Endothelial cell of umbilical vein (primary cell): ENCODE data around the gene TESMIN. TPM values are rescaled to one million over a fixed set of nuclear protein-coding genes. Genes with fewer than 3 reads are reported as not detected.

ENCODE experiments used
- BruUV-seq: library from RNA; stranded (reverse); fragments of 400-500 nt; replicated peaks from 2 replicates; lab custom pipeline; 2021; lab: Mats Ljungman, UMichigan
- CTCF ChIA-PET: fragments of 300-600, 350-600 bp; sonication (Branson Sonifier 250); formaldehyde crosslinking; loops from one replicate; lab custom pipeline; 2021; ENCODE audit warnings: antibody characterized with exemption, inconsistent platforms; lab: Charles Lee
- POLR2A ChIA-PET: fragments of 300-600, 350-600 bp; sonication (Branson Sonifier 250); formaldehyde crosslinking; loops from one replicate; lab custom pipeline; 2021; ENCODE audit warnings: antibody characterized with exemption, inconsistent platforms; lab: Charles Lee
- DNase-seq: peaks from one replicate; pipeline ENCODE4 v3.0.0-alpha.2; 2011; ENCODE audit warnings: low read depth, low spot score
- FAIRE-seq: peaks from 2 replicates; lab custom pipeline; 2011; peaks lifted over from hg19 to GRCh38; lab: Jason Lieb, UNC
- H2AFZ ChIP-seq: 2 replicates; pipeline ENCODE4 v1.6.0; 2012; ENCODE audit warnings: low read depth, low read length, control low read depth, inconsistent platforms
- H3K27ac ChIP-seq: 2 replicates; pipeline ENCODE4 v1.5.1; 2011; ENCODE audit warnings: low read depth, mild to moderate bottlenecking, control low read depth, low read length, moderate library complexity; ENCODE audit not compliant: insufficient read depth
- H3K27me3 ChIP-seq, 2 experiments: 2 replicates each; pipeline versions ENCODE4 v1.6.0 to v1.6.1; 2011; ENCODE audit warnings: low read length in 2 of 2, mixed read lengths in 1 of 2; ENCODE audit not compliant: control insufficient read depth in 2 of 2, insufficient read depth in 2 of 2
- H3K36me3 ChIP-seq, 2 experiments: 2 replicates in 1 of 2; 3 replicates in 1 of 2; pipeline ENCODE4 v1.5.1; 2011; ENCODE audit warnings: low read length in 2 of 2, mild to moderate bottlenecking in 1 of 2, moderate library complexity in 1 of 2; ENCODE audit not compliant: control insufficient read depth in 2 of 2, insufficient read depth in 2 of 2; ENCODE audit errors: extremely low read depth in 1 of 2
- H3K4me1 ChIP-seq: 3 replicates; pipeline ENCODE4 v1.5.1; 2011; ENCODE audit warnings: mild to moderate bottlenecking, low read length; ENCODE audit not compliant: control insufficient read depth, insufficient read depth; ENCODE audit errors: extremely low read depth
- H3K4me2 ChIP-seq: 2 replicates; pipeline ENCODE4 v1.6.1; 2011; ENCODE audit warnings: low read length, control low read depth, mixed read lengths; ENCODE audit not compliant: insufficient read depth
- H3K4me3 ChIP-seq, 3 experiments: fragments of 200-600 bp in 1 of 3; sonication (generic), shearing (Covaris generic) in 1 of 3; replicated peaks in 1 of 3; 2 replicates each; pipeline ENCODE4 v1.5.1; 2011 to 2016; ENCODE audit warnings: control low read depth in 3 of 3, low read length in 3 of 3, mild to moderate bottlenecking in 2 of 3, inconsistent platforms in 1 of 3, low read depth in 1 of 3, moderate library complexity in 1 of 3; ENCODE audit not compliant: insufficient read depth in 1 of 3
- H3K79me2 ChIP-seq: 2 replicates; pipeline ENCODE4 v1.6.0; 2012; ENCODE audit warnings: low read length, inconsistent platforms; ENCODE audit not compliant: control insufficient read depth, insufficient read depth
- H3K9ac ChIP-seq: replicated peaks from 2 replicates; pipeline ENCODE3; 2011; ENCODE audit warnings: low read length, control low read depth; ENCODE audit not compliant: insufficient read depth; ENCODE audit errors: extremely low read depth
- H3K9me1 ChIP-seq: replicated peaks from 3 replicates; pipeline ENCODE4 v1.6.0; 2011; ENCODE audit warnings: mild to moderate bottlenecking, low read length; ENCODE audit not compliant: control insufficient read depth, insufficient read depth; ENCODE audit errors: extremely low read depth
- H3K9me3 ChIP-seq: replicated peaks from 2 replicates; pipeline ENCODE4 v1.5.1; 2012; ENCODE audit warnings: low read length, inconsistent platforms; ENCODE audit not compliant: control insufficient read depth, insufficient read depth
- H4K20me1 ChIP-seq: replicated peaks from 2 replicates; pipeline ENCODE3; 2011; ENCODE audit warnings: mild to moderate bottlenecking, low read length; ENCODE audit not compliant: control insufficient read depth, insufficient read depth; ENCODE audit errors: extremely low read depth
- EZH2 ChIP-seq: IDR thresholded peaks from 2 replicates; pipeline ENCODE4 v1.6.1; 2012; ENCODE audit warnings: borderline replicate concordance, low read depth, mild to moderate bottlenecking, moderate library complexity, low read length, inconsistent platforms; ENCODE audit not compliant: severe bottlenecking
- FOS ChIP-seq: IDR thresholded peaks from 2 replicates; pipeline ENCODE4 v1.6.1; 2011; ENCODE audit warnings: mild to moderate bottlenecking, low read length, moderate library complexity, borderline replicate concordance; ENCODE audit not compliant: insufficient read depth
- GATA2 ChIP-seq: IDR thresholded peaks from 2 replicates; pipeline ENCODE4 v1.7.0; 2011; ENCODE audit warnings: low read depth, mild to moderate bottlenecking, moderate library complexity, mixed read lengths, low read length; ENCODE audit not compliant: insufficient read length, insufficient read depth
- JUN ChIP-seq: IDR thresholded peaks from 2 replicates; pipeline ENCODE4 v1.6.1; 2011; ENCODE audit warnings: borderline replicate concordance, low read depth; ENCODE audit not compliant: insufficient read length, insufficient read depth
- MAX ChIP-seq: IDR thresholded peaks from 2 replicates; pipeline ENCODE4 v1.6.1; 2011; ENCODE audit not compliant: insufficient read depth, insufficient read length
- MYC ChIP-seq: IDR thresholded peaks from one replicate; pipeline ENCODE4 v1.6.1; 2011; ENCODE audit warnings: mild to moderate bottlenecking, low read depth, low read length
- POLR2A ChIP-seq: IDR thresholded peaks from 2 replicates; pipeline ENCODE4 v1.6.1; 2012; ENCODE audit warnings: low read depth, mild to moderate bottlenecking, control low read depth, low read length
- POLR2AphosphoS5 ChIP-seq: IDR thresholded peaks from 2 replicates; pipeline ENCODE4 v1.6.1; 2012; ENCODE audit warnings: low read depth, mild to moderate bottlenecking, control low read depth, low read length, moderate library complexity; ENCODE audit not compliant: insufficient read depth
- dilution Hi-C: fragments of 300-500 bp; cut with MboI; formaldehyde crosslinking; loops from one replicate; pipeline ENCODE4 v1.15.0; 2019; ENCODE audit warnings: low sequenced_read_pairs; ENCODE audit not compliant: extremely low pct_ligation_motif_present
- intact Hi-C: fragments of 100-400 bp; cut with micrococcal nuclease; formaldehyde crosslinking; loops from one replicate; pipeline ENCODE4 v1.10.0; 2022
- polyA plus RNA-seq, 4 experiments: library from polyadenylated mRNA; depleted of rRNA in 3 of 4; stranded (reverse) in 3 of 4; unstranded in 1 of 4; fragments of >200 nt; gene quantifications; 2 replicates each; pipeline versions ENCODE4 v1.2.1 to v1.2.3, GENCODE V29; 2011 to 2012; ENCODE audit warnings: missing spikeins in 1 of 4
- total RNA-seq: library from RNA; stranded (reverse); gene quantifications from 2 replicates; pipeline ENCODE4 v1.2.3, GENCODE V29; 2021
- TF ChIP-seq, protein P1 (sequence below), 2 donors: IDR thresholded peaks; 1 replicate in 1 of 2; 2 replicates in 1 of 2; pipeline ENCODE4 v1.5.1; 2011; ENCODE audit warnings: low read length in 2 of 2, mild to moderate bottlenecking in 2 of 2, moderate library complexity in 2 of 2, control low read depth in 1 of 2, inconsistent platforms in 1 of 2, low read depth in 1 of 2; ENCODE audit not compliant: insufficient read depth in 1 of 2; ENCODE audit errors: extremely low read depth in 1 of 2

Gene TESMIN
- total and polyA plus RNA-seq, 2 donors (not counting 3 experiments of a cell fraction or from before 2014, with no cell fraction given), result 1.7 to 6.1 TPM

- H3K27me3 ChIP-seq, result no peaks in the 10 kb centered on the region
- H4K20me1 ChIP-seq, result no peaks in the 10 kb centered on the region
- intact Hi-C loops, result no loop called here
- CTCF ChIA-PET, result interaction anchor here (0.9 kb wide), 1 partner anchor 26 kb away, joined by 4 read pairs; no protein-coding TSS in a partner anchor
- POLR2A ChIA-PET, result no interaction called here
- H3K27ac ChIP-seq, result no peak overlapping the region
- BruUV-seq, result no TSS peak
- FAIRE-seq (no peak), DNase-seq (no peak)
- no peaks in the 10 kb centered on the region for H3K9me1 ChIP-seq
- H3K36me3 ChIP-seq, result no peaks in the 10 kb centered on the region
- H3K4me2 ChIP-seq, result no peak overlapping the region
- TF ChIP-seq GATA2, result no peak
- TF ChIP-seq POLR2A, result no peak
- no peak for TF ChIP-seq JUN
- TF ChIP-seq, protein P1, sequence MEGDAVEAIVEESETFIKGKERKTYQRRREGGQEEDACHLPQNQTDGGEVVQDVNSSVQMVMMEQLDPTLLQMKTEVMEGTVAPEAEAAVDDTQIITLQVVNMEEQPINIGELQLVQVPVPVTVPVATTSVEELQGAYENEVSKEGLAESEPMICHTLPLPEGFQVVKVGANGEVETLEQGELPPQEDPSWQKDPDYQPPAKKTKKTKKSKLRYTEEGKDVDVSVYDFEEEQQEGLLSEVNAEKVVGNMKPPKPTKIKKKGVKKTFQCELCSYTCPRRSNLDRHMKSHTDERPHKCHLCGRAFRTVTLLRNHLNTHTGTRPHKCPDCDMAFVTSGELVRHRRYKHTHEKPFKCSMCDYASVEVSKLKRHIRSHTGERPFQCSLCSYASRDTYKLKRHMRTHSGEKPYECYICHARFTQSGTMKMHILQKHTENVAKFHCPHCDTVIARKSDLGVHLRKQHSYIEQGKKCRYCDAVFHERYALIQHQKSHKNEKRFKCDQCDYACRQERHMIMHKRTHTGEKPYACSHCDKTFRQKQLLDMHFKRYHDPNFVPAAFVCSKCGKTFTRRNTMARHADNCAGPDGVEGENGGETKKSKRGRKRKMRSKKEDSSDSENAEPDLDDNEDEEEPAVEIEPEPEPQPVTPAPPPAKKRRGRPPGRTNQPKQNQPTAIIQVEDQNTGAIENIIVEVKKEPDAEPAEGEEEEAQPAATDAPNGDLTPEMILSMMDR (IDR thresholded peaks at IDR 0.05; ENCODE audit: extremely low read depth in 1 of 2, insufficient read depth in 1 of 2, low read depth in 1 of 2, low read length in 2 of 2), result no peak
- TF ChIP-seq MAX, result no peak
- TF ChIP-seq MYC, result no peak
- no peak for TF ChIP-seq EZH2
- TF ChIP-seq FOS, result no peak
- no peak for TF ChIP-seq POLR2AphosphoS5
- H2AFZ ChIP-seq, result no peak overlapping the region
- no peak overlapping the region for H3K4me3 ChIP-seq
- H3K4me1 ChIP-seq, result no peaks in the 10 kb centered on the region
- no peaks in the 10 kb centered on the region for H3K9me3 ChIP-seq
- no peak overlapping the region for H3K9ac ChIP-seq
- no peaks in the 10 kb centered on the region for H3K79me2 ChIP-seq
- dilution Hi-C loops, result no loop called here
These were observed 85.9 kb downstream of the TESMIN start for GRCh38 chr11:68665436-68665835.
